Loucy (cell line): Measurements from ENCODE around the gene GOLGA6L7.
"Not testable (repeated sequence)": the region's sequence is repeated elsewhere in the genome, so short reads cannot be mapped to it uniquely, and the experiment has no call there.

Experiments used
- H2AFZ ChIP-seq: fragments of 200-600 bp; sonication (generic); 2 replicates; pipeline ENCODE4 v1.6.0; 2016; ENCODE audit warnings: antibody characterized with exemption, mild to moderate bottlenecking, low read length, moderate library complexity
- H3F3A ChIP-seq: fragments of 200-600 bp; 2 replicates; pipeline ENCODE4 v1.6.0; 2016; ENCODE audit warnings: antibody characterized with exemption, low read depth, mild to moderate bottlenecking
- H3K27me3 ChIP-seq: fragments of 200-600 bp; sonication (generic); 2 replicates; pipeline ENCODE4 v1.6.1; 2014; ENCODE audit warnings: low read length, mild to moderate bottlenecking; ENCODE audit not compliant: insufficient read depth, poor library complexity, severe bottlenecking
- H3K36me3 ChIP-seq: fragments of 200-600 bp; sonication (generic); 2 replicates; pipeline ENCODE4 v1.6.1; 2016; ENCODE audit warnings: low read length; ENCODE audit not compliant: insufficient read depth
- H3K4me1 ChIP-seq: fragments of 200-600 bp; sonication (generic); 2 replicates; pipeline ENCODE4 v1.5.1; 2014; ENCODE audit warnings: low read length, mild to moderate bottlenecking; ENCODE audit not compliant: insufficient read depth, poor library complexity, severe bottlenecking
- H3K4me2 ChIP-seq: fragments of 200-600 bp; sonication (generic); 2 replicates; pipeline ENCODE4 v1.6.0; 2014; ENCODE audit warnings: antibody characterized with exemption, low read length, low read depth, mild to moderate bottlenecking; ENCODE audit not compliant: poor library complexity, severe bottlenecking
- H3K4me3 ChIP-seq: fragments of 200-600 bp; sonication (generic); 2 replicates; pipeline ENCODE4 v1.5.1; 2014; ENCODE audit warnings: low read length, mild to moderate bottlenecking, mixed read lengths; ENCODE audit not compliant: poor library complexity, severe bottlenecking
- H3K79me2 ChIP-seq: fragments of 200-600 bp; sonication (generic); 2 replicates; pipeline ENCODE4 v1.6.1; 2014; ENCODE audit warnings: low read length; ENCODE audit not compliant: insufficient read depth
- H3K9ac ChIP-seq: fragments of 200-600 bp; sonication (generic); 2 replicates; pipeline ENCODE4 v1.6.0; 2014; ENCODE audit warnings: mild to moderate bottlenecking, low read depth, low read length, moderate library complexity; ENCODE audit not compliant: poor library complexity, severe bottlenecking
- H3K9me2 ChIP-seq: fragments of 200-600 bp; sonication (generic); replicated peaks from 2 replicates; pipeline ENCODE4 v1.6.1; 2016; ENCODE audit warnings: low read depth, low read length, mixed read lengths
- H3K9me3 ChIP-seq: fragments of 200-600 bp; sonication (generic); 2 replicates; pipeline ENCODE4 v1.6.1; 2014; ENCODE audit warnings: mild to moderate bottlenecking, antibody characterized with exemption, low read length, low read depth; ENCODE audit not compliant: insufficient read depth
- H4K20me1 ChIP-seq: fragments of 200-600 bp; sonication (generic); 2 replicates; pipeline ENCODE4 v1.6.0; 2014; ENCODE audit warnings: antibody characterized with exemption, low read length, mild to moderate bottlenecking; ENCODE audit not compliant: insufficient read depth, poor library complexity, severe bottlenecking
- EZH2phosphoT487 ChIP-seq: fragments of 200-600 bp; IDR thresholded peaks from 2 replicates; pipeline ENCODE4 v1.6.1; 2018; ENCODE audit warnings: antibody characterized with exemption, mild to moderate bottlenecking, moderate library complexity, borderline replicate concordance
- TF ChIP-seq, protein P1 (sequence below): fragments of 200-600 bp; sonication (generic); conservative IDR thresholded peaks from 2 replicates; pipeline ENCODE4 v1.5.1; 2014; ENCODE audit warnings: mild to moderate bottlenecking, antibody characterized with exemption, low read length

Gene GOLGA6L7

DNA sequence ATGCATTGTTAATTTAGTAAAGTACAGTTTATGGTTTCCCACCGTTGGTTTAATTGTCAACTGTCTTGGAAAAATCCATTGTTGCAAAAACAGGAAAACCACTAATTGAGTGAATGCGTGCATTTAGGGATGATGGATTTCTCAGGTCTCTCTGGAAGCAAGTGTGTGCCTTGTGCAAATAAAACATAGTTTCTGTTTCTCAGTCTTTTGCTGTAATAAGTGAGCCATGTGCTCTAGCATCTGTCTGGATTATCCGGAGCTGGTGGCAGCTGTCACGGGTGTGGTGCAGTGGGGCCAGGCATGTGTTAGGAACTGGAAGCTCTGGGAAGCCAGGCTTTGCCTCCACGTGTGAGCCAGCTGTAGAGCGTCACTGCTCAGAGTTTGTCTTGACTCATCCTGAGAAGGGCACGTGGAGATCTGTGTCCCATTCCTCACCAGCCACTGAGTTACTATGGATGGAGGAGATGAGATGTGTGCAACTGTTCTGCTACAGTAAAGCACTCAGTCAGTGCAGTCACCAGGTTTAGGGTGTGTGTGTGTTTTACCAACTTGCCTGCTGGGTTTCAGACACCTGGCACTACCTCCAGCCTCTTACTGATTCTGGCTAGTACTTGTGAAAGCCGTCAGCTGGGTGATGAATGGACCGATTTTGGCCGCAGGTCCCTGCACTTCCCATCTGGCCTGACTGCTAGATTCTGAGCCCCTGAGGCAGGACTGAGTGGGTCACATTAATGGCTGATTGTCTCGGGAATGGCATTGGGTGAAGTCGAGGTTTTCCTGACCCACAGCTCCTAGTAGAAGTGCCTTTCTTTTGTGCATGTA is 44.6 kb upstream of the GOLGA6L7 start:
- TF ChIP-seq, protein P1, sequence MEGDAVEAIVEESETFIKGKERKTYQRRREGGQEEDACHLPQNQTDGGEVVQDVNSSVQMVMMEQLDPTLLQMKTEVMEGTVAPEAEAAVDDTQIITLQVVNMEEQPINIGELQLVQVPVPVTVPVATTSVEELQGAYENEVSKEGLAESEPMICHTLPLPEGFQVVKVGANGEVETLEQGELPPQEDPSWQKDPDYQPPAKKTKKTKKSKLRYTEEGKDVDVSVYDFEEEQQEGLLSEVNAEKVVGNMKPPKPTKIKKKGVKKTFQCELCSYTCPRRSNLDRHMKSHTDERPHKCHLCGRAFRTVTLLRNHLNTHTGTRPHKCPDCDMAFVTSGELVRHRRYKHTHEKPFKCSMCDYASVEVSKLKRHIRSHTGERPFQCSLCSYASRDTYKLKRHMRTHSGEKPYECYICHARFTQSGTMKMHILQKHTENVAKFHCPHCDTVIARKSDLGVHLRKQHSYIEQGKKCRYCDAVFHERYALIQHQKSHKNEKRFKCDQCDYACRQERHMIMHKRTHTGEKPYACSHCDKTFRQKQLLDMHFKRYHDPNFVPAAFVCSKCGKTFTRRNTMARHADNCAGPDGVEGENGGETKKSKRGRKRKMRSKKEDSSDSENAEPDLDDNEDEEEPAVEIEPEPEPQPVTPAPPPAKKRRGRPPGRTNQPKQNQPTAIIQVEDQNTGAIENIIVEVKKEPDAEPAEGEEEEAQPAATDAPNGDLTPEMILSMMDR = no peak
- no peak for TF ChIP-seq EZH2phosphoT487
- Histone ChIP-seq H4K20me1 (no peaks in the 10 kb centered on the region), H3K4me1 (peaks cover 26% of the 10 kb centered on the region), H3K9ac (no peak overlapping the region), H3K27me3 (no peaks in the 10 kb centered on the region), H3K79me2 (no peaks in the 10 kb centered on the region), H3K4me2 (no peak overlapping the region), H3K4me3 (no peak overlapping the region), H3F3A (peaks cover 4% of the 10 kb centered on the region; the same call in 1 of the 2 replicates), H3K9me3 (no peaks in the 10 kb centered on the region), H3K9me2 (no peaks in the 10 kb centered on the region), H3K36me3 (no peaks in the 10 kb centered on the region), H2AFZ (no peak overlapping the region)

DNA sequence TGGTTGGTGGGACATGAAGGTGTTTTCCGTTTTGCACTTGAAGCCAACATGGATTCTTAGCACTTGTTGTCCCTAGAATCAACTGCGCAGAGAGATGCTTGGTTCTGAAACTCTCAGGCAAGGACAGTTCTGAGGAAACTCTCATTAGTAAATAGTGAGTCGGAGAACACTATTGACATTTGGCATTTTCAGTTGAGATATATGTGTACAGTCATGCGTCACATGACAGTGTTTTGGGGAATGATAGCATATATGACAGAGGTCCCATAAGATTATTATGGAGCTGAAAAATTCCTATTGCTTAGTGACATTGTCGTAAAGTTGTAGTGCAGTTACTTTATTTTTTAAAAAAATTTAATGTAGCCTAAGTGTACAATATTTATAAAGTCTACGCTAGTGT is 43.1 kb upstream of the GOLGA6L7 start:
- Histone ChIP-seq H2AFZ (no peak overlapping the region; the same call in 1 of the 2 replicates), H3K9me3 (no peaks in the 10 kb centered on the region), H3K4me1 (peaks cover 24% of the 10 kb centered on the region), H4K20me1 (no peaks in the 10 kb centered on the region), H3K27me3 (no peaks in the 10 kb centered on the region), H3K4me2 (peak overlapping the region; percentile 44), H3K36me3 (no peaks in the 10 kb centered on the region), H3K4me3 (no peak overlapping the region), H3K79me2 (no peaks in the 10 kb centered on the region), H3K9me2 (no peaks in the 10 kb centered on the region), H3F3A (peaks cover 4% of the 10 kb centered on the region; the same call in 1 of the 2 replicates), H3K9ac (peak overlapping the region; percentile 22)
- no peak for TF ChIP-seq EZH2phosphoT487
- TF ChIP-seq, protein P1 = no peak

DNA sequence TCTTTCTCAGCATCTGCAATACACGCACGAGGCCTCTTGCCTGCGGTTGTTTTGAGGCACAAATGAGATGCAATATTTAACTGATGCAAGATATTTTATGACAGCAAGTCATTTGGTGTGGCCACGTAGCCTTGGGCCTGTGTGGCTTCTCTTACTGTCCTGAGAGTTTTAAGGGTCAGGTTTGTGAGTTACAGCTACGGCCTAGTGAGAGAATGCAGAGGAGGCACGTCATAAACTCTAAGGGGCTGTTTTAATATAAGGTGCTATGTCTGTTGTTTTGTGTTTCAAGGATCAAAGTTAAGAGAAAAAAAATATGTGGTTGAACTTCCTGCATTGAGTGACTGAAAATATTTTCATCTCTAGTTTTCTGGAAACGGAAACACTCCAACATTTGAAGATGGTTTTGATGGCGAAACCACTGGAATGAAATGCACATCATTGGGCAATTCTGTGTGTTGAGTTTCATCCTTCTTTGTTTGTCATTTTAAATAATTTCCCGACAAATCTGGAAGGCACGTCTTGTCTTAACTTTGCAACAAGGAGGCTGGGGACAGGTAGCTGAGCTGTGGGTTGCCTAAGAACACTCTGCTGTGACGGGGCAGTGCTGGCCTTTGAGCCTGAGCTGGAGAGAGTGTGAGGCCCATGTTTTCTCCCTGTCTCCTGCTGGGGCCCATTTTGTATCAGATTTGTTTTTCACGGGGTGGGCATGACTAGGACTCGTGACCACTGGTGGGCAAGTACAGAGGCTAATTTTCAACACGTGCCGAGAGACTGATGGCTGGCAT is 42.5 kb upstream of the GOLGA6L7 start:
- peak overlapping the region; percentile 56 for H3K9ac ChIP-seq
- peaks cover 4% of the 10 kb centered on the region; the same call in 1 of the 2 replicates for H3F3A ChIP-seq
- H3K4me2 ChIP-seq = peak overlapping the region; percentile 44
- TF ChIP-seq, protein P1 = no peak
- TF ChIP-seq EZH2phosphoT487 = no peak
- peaks cover 24% of the 10 kb centered on the region for H3K4me1 ChIP-seq
- H2AFZ ChIP-seq = peak overlapping the region; percentile 32; the same call in 1 of the 2 replicates
- H3K9me2 ChIP-seq = no peaks in the 10 kb centered on the region
- no peaks in the 10 kb centered on the region for H3K27me3 ChIP-seq
- no peaks in the 10 kb centered on the region for H4K20me1 ChIP-seq
- no peak overlapping the region for H3K4me3 ChIP-seq
- no peaks in the 10 kb centered on the region for H3K9me3 ChIP-seq
- H3K79me2 ChIP-seq = no peaks in the 10 kb centered on the region
- H3K36me3 ChIP-seq = no peaks in the 10 kb centered on the region

GRCh38 chr15:28890291-28890690 is 41.8 kb upstream of the GOLGA6L7 start:
- not testable (repeated sequence) for H3K9me2 ChIP-seq, H3F3A ChIP-seq, H3K9me3 ChIP-seq, H3K36me3 ChIP-seq, H3K4me3 ChIP-seq, H3K27me3 ChIP-seq, H3K79me2 ChIP-seq, H4K20me1 ChIP-seq
- Histone ChIP-seq H2AFZ (peak overlapping the region; percentile 32; the same call in 1 of the 2 replicates), H3K4me2 (peak overlapping the region; percentile 44), H3K4me1 (peaks cover 20% of the 10 kb centered on the region), H3K9ac (peak overlapping the region; percentile 56)

GRCh38 chr15:28889871-28890270 is 41.4 kb upstream of the GOLGA6L7 start:
- not testable (repeated sequence) for H3K4me2 ChIP-seq, H3K27me3 ChIP-seq, H3K36me3 ChIP-seq, H2AFZ ChIP-seq, H3K9me2 ChIP-seq, H4K20me1 ChIP-seq, H3K9me3 ChIP-seq, H3F3A ChIP-seq, H3K4me3 ChIP-seq, H3K79me2 ChIP-seq
- Histone ChIP-seq H3K4me1 (peaks cover 19% of the 10 kb centered on the region), H3K9ac (peak overlapping the region; percentile 56)
